Epithelial cell of prostate (primary cell): ENCODE results near the gene SECTM1.

ENCODE experiments used
- DNase-seq: peaks from one replicate; pipeline ENCODE4 v3.0.0-alpha.2; 2011; ENCODE audit warnings: low read depth, low spot score
- H3K27ac ChIP-seq: fragments of 450-650 bp; 2 replicates; pipeline ENCODE4 v1.5.1; 2017; ENCODE audit warnings: mild to moderate bottlenecking

SECTM1 gene

DNA sequence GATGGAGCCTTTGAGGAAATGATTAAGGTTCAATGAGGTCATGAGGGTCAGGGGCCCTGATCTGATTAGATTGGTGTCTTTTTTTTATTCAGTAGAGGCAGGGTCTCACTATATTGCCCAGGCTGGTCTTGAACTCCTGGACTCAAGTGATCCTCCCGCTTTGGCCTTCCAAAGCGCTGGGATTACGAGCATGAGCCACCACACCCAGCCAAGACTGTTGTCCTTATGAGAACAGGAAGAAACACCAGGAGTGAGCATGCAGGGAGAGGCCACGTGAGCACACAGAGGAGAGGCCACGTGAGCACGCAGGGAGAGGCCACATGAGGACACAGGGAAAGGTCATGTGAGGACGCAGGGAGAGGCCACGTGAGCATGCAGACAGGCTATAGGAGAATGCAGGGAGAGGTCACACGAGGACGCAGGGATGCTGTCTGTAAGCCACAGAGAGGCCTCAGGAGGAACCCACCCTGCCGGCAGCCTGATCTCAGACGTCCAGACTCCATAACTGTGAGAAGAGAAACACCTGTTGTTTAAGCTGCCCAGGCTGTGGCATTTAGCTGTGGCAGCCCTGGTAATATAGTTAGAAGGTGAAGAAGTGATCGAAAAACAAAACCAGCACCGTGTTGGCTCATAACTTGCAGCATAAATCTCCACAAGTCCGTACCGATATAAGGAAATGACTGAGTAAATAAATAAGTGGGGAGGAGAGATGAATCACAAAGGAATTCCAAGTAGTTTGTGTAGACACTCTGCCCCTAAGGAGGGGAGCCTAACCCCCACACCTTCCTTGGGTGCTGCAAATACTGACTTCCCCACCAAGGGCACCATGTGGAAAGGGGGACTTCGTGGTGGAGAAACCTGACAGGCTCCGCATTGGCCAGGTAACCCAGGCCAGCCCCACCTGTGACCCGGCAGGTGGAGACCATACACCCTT lies 45.4 kb downstream of the SECTM1 start:
- peak; percentile 83 for DNase-seq
- H3K27ac ChIP-seq: peak overlapping the region; percentile 100

DNA sequence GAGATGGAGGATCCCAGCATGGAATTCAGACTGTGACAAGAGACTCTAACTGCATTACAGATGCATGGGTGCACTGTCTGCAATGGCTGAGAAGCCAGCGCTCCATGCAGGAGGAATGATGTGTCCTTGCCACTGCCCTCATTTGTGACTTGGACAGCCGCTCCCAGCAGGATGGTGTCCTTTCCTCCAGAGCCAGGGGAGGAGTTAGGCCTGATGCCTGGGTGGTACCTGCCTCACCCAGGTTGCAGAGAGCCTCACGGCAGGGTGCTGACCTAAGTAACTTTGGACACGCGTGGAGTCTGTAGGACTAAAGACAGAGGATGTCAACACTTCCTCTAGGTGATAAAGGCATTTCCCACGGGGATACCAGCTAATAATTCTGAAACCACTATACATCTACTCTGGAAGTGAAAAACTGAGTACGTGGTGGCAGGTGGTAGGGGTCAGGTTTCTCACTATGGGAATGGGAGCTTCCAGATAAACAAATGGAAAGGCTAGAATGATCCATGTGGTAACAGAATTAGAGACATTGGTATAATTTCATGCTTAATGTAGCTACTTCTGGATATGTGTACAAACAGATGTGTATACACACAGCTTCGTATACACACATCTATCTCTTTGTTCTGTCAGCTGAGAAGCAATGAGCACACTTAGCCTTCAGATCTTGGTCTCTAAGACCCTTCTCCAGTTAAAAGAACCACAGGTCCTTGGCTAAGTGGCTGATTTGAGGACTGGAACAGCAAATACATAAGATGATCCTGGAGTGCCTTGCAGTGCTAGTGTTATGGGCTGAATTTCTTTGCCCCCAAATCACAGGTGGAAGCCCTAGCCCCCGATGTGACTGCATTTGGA lies 46.3 kb downstream of the SECTM1 start:
- DNase-seq: no peak
- peak overlapping the region; percentile 100 for H3K27ac ChIP-seq

DNA sequence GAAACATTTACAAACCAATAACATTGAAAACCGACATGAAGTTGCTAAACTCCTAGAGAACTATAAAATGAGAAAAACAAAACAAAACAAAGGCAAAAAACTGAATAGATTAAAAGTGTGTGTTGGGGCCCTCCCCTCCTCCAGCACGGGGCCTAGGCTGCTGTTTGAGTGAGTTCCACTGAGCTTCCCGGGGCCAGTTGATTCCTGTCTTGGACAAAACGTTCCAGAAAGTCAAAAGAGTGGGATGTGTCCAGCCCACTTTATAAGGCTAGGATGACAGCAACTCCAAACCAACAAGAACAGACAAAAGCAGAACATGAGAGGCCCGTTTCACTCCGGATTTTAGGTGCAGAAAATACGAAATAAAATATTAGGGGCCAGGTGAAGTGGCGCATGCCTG lies 48.4 kb downstream of the SECTM1 start:
- H3K27ac ChIP-seq: peak overlapping the region; percentile 90
- no peak for DNase-seq

DNA sequence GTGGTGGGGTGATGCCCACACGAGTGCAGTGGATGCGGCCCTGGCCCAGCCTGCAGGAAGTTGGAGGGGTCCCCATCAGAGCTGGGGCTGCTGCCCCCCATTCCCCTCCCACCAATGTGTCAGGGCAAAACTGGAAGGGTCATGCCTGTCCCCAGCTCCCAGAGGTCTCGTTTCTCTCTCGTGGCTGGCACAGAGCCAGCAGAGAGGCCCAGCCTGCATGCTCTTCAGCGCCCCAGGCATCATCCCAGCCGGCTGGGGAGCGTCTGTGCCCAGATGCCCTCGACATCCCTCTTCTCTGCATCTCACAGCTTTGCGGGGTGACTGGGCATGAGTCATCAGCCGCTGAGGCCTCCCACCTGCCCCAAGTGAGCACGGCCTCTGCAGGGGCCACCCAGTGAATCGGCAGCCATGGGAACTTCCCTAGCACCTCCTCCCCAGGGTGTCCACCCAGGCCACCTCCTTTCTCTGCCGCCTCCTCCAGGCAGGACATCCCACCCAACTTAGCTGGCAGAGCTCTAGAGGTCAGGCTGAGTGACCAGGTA lies 50.3 kb downstream of the SECTM1 start:
- DNase-seq: no peak
- peak overlapping the region; percentile 90 for H3K27ac ChIP-seq

DNA sequence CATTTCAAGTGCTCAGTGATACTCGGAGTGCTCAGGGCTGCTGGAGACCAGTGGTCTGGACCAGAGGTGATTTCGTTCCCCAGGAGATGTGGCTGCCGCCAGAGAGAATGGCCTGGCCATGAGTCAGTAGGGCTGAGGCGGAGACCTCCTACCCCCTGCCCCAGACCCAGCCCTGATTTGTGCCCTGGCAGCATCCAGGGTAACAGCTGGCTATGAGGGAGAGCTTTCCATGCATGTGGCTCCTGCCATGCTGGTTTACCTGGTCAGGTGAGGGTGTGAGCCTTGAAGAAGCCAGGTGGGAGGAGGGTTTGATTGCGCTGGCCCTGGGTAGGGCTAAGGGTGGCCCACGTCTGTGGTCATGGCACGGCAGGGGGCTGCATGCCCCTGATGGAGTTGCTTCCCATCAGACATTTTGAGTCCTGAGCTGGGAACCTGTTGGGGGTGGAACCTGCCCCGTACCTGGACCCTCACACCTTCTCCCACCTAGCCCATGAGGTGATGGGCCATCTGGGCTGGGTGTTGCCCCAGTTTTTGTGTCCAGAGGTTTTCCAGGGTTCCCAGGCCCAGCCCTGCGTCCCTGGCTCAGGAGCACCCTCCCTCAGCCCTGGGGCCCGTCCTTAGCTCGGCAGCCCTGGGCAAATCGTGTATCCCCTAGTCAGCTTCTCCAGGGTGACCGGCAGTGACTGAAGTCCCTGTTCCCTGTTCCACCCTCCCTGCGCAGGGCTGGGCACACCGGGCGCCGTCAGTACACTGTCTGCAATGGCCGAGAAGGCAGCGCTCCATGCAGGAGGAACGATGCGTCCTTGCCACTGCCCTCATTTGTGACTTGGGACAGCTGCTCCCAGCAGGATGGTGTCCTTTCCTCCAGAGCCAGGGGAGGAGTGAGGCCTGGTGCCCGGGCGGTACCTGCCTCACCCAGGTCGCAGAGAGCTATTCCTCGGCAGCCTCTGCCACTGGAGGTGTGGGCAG lies 51.0 kb downstream of the SECTM1 start:
- no peak for DNase-seq
- peak overlapping the region; percentile 90 for H3K27ac ChIP-seq

DNA sequence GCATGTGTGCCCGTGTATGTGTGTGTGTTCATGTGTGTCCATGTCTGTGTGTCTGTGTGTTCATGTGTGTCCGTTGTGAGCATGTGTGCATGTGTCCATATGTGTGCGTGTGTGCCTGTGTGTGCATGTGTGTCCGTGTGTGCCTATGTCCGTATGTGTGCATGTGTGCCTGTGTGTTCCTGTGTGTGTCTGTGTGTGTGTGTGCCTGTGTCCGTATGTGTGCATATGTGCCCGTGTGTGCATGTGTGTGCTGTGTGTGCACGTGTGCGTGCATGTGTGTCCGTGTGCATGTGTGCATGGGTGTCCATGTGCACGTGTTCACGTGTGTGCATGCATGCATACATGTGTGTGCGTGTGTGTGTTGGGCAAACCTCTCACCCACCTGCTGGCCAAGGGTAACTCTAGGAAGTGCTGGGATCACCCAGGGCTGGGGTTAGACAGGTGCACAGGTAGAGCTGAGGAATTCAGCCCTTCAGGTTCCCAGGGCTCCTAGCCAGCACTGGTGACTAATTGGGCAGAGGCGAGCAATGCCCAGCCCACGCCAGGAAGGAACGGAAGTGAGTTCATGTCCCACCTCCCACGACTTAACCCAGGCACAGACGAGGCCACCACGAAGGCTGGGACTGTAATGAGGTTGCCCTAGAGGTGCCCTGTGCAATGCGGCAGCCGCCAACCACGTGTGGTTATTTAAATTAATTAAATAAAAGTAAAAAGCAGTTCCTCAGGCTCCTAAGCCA lies 51.9 kb downstream of the SECTM1 start:
- peak overlapping the region; percentile 90 for H3K27ac ChIP-seq
- peak; percentile 73 for DNase-seq

DNA sequence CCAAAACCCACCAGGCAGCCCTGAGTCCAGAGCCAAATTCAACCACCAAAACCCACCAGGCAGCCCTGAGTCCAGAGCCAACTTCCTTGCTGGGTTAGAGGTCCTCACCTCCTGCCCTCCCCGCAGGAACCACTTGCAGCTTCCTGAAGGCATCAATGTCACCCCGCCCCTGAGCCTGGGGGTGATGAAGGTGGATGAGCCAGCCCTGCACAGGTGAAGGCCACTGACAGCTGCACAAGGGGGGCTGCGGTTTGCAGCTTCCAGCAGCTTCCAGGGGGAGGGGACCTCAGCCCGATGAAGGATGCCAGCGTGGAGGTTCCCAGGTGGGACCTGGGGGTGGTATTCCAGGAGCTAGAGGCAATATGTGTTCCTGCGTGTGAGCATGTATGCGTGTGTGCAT lies 52.5 kb downstream of the SECTM1 start:
- H3K27ac ChIP-seq: no peak overlapping the region
- no peak for DNase-seq

DNA sequence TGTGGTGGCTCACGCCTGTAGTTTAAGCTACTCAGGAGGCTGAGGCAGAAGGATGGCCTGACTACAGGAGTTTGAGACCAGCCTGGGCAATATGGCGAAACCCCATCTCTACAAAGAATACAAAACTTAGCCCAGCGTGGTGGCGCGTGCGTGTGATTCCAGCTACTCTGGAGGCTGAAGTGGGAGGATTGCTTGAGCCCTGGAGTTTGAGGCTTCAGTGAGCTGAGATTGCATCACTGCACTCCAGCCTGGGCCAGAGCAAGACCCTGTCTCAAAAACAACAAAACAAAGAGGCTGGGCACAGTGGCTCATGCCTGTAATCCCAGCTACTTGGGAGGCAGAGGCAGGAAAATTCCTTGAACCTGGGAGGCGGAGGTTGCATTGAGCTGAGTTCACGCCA lies 53.0 kb downstream of the SECTM1 start:
- no peak overlapping the region for H3K27ac ChIP-seq
- DNase-seq: no peak

DNA sequence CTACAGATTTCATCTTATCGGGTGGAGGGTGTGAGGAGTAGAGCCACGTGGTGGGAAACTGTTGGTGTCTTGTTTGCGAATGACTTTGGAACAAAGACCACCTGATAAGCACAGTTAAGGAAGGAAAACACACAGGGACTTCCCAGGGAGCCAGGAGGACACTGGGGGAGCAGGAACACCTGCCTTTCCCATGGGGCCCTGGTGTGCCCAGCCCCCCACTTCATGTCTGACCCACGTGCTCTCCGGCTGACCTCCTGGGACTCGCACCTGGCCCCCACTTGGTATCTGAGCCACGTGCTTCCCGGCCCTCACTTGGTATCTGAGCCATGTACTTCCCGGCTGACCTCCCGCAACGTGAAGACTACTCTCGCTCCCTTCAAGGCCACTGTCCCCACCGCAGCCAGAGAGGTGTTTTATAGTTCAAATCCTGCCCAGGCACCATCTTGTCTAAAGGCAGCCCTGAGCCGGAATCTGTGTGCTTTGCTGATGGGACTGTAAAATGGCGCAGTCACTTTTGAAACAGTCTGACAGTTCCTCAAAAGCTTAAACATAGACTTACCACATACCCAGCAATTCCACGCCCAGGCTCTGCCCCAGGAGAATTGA lies 54.7 kb downstream of the SECTM1 start:
- H3K27ac ChIP-seq: no peak overlapping the region
- DNase-seq: no peak

DNA sequence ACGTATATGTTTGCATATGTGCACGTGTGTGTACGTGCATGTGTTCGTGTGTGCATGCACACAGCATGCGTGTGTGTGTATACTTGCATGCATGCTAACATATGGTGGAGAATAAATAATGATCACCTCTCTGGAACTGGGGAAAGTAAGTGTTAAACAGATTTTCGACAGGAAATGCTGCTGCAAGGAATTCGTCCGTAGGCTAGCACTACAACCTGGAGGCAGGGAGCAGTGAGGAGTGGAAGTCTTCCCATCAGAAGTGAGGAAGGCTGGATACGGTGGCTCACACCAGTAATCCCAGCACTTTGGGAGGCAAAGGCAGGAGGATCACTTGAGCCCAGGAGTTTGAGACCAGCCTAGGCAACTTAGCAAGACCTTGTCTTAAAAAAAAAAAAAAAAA lies 55.3 kb downstream of the SECTM1 start:
- DNase-seq: no peak
- H3K27ac ChIP-seq: no peak overlapping the region

DNA sequence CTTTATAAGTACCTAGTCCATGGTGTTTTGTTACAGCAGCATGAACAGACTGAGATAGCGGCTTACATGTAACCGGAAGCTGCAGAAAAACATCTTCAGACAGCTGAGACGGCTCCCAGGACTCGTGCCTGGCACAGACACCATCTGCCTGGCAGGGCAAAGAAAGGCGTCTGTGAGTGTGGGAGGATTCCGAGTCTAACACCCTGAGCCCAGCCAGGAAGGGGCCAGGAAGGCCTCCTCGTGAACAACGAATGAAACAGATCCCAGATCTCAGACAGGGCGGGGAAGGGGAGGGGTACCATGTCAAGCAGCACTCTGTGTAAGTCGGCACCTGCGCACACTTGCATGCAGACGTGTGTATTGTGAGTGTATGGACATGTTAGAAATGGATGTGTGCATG lies 55.7 kb downstream of the SECTM1 start:
- no peak overlapping the region for H3K27ac ChIP-seq
- no peak for DNase-seq

DNA sequence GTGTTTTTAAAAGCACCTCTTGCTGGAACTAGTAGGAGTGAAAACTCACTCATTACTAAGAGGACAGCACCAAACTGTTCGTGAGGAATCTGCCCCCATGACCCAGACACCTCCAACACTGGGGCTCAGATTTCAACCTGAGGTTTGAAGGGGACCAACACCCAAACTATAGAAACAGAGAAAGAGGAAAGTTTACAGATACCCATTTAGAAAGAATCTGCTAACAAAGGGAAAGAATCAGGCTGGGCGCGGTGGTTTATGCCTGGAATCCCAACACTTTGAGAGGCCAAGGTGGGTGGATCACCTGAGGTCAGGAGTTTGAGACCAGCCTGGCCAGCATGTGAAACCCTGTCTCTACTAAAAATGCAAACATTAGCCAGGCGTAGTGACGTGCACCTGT lies 56.6 kb downstream of the SECTM1 start:
- DNase-seq: no peak
- no peak overlapping the region for H3K27ac ChIP-seq

DNA sequence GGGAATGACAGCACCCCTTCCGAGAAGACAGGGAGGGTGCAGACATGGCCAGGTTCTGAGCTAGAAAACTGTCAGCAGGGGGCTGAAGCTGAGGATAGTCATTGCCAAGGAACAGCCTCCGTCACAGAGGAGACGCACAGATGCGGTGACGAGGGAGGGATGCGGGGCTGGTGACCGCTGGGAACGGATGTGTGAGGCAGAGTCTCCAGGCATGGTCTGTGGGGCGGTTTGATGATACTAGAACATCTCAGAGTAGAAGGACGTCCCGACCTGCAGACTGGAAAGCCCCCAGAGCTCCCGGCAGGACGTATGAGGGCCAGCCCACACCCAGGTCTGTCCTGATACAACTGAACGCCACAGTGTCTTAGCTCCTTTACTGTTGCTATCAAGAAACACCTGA lies 58.2 kb downstream of the SECTM1 start:
- no peak overlapping the region for H3K27ac ChIP-seq
- no peak for DNase-seq

DNA sequence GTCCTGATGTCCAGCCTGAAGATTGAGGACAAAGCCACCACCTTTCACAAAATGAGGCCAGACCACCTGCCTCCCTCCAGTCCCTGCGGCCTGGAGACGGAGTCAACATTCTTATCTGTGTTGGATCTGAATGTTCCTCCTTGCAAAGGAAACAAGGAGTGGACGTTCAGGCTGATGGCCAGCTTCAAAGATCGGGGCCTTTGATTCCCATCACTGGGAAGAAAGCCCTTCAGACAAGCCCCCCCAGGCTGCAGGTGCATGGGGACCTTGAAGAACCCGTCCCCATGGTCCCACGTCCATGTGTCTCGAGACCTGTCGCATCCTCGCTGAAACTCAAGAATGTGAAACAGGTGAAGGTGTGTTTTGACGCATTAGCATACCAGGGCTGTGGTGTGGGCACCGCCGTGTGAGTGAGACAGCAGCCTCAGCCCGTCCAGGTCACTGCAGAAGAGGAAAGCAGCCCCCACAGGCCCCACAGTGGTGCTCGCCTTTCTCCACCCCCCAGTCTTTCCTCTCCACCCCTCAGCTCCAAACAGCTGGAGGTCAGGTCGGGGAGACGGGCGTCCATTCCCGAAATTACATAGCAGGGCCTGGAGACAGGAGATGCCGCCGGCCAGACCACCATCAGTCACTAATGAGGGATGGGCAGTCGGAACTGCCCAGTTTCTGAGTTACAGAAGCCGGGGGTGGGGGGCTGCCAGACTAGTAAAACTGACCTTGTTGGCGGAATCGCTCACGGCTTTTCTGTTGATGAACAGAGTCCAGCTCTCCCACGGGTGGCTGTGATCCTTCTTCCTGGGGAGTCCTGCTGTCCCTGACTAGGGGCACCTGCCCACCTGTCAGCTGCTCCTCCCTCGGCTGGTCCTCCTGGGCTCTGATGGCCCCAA lies 59.2 kb downstream of the SECTM1 start:
- H3K27ac ChIP-seq: no peak overlapping the region
- DNase-seq: no peak

DNA sequence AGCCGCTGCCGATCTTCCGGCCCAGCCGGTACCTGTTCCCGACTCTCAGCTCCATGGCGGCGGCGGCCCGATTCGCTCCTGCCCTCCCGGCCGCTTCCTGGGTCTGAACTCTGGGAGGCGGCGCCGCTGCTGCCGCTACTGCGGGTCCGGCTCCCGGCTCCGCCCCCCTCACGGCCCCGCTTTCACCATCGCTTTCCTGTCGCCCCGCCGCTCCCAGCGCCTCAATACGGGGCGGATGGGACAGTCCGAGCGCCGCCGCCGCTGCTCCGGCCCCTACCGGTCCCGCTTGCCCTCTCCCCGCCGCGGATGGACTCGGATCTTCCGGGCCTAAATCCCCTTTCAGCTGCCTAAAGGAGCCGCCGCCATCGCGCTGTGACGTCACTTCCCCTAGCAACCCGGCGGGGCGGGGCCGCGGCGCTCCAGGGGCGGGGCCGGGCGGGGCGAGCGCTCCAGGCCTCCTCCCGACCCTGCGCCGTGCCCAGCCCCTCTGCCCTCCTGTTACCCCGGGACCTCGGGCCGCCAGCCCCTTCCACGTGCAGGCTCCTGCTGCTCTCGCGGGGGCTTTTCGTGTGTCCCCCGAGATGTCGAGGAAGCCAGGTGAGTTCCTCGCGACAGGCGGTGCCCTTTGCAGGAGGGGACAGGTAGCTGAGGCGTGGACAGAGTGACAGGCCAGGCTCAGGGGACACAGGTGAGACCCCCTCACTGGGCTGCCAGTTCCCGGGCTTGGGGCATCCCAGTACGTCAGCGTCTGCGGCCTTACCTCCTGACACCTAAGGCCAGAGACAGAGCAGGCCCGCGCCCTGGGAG lies 60.0 kb downstream of the SECTM1 start, which contains the start of gene CSNK1D:
Gene CSNK1D (minus strand): TSS at position 374 of the 807 bp plus-strand sequence. CDS start 319 bp downstream, at position 55.
- H3K27ac ChIP-seq: peak within 1 kb of the TSS; percentile 92
- DNase-seq: no peak

DNA sequence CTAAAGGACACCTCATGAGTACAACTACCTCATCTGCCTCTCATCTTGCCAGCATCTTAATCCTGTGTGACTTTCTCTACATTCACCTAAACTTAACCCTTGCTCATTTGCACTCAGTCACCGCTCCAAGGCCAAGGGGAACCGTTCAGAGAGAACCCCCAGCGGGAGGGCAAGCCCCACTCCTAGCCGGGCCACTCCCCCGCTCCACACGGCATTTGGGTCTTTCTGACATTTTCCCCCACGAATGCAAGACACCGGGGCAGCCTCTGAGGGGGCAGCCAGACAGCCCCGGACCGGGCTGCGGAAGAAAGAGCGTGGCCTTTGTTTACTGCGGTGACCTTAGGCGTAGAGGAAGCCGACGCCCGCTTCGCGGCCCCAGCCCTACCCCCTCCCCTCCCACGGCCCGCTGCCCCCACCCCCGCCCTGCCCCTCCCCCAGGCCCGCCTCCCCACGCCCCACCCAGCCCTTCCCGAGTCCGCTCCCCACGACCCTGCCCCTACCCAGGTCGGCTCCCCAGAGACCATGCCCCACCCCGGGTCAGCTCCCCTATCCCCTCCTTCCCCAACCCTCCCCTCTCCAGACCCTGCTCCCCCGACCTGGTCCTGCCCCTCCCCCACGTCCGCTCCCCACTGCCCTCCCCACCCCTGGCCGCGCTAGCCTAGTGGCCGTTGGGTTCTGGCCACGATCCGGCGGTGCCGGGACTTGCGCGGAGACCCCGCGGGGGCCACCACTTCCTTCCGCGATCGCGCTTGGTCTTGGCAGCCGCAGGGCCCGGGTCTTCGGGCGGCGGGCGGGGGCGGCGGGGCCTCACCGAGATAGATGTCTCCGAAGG lies 60.9 kb downstream of the SECTM1 start:
- peak overlapping the region; percentile 92 for H3K27ac ChIP-seq
- no peak for DNase-seq
